SU-DHL-6 (cell line): ENCODE measurements around the gene ALKBH7.

ENCODE experiments used
- EZH2phosphoT487 ChIP-seq: fragments of 200-600 bp; sonication (generic), shearing (Covaris generic); conservative IDR thresholded peaks from 2 replicates; pipeline ENCODE4 v1.6.1; 2018; ENCODE audit warnings: mild to moderate bottlenecking, antibody characterized with exemption, low read length, moderate library complexity, mixed read lengths
- TF ChIP-seq, protein P1 (sequence below): fragments of 200-600 bp; sonication (generic); IDR thresholded peaks from one replicate; pipeline ENCODE4 v1.5.1; 2017; ENCODE audit warnings: antibody characterized with exemption, mild to moderate bottlenecking, low read length, moderate library complexity; ENCODE audit not compliant: insufficient read depth, poor library complexity, severe bottlenecking

DNA sequence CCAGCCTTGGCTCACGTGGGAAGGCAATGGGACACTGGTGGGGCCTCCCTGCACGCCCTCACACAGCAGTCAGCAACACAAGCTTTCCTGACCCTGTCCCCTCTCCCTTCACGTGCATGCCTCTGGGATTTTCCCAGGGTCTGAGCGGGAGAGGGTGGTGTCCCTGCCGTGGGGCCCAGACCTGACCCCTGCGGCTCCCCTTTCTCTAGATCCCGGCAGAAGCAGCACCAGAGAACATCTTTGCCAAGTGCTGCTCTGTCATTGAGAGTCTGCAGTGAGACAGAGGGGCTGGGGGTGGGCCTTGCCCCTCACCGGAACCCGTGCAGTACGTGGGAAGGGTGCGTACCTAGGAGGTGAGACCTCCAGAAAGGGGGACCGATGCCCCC, 39.5 kb downstream of the ALKBH7 start:
- TF ChIP-seq, protein P1, sequence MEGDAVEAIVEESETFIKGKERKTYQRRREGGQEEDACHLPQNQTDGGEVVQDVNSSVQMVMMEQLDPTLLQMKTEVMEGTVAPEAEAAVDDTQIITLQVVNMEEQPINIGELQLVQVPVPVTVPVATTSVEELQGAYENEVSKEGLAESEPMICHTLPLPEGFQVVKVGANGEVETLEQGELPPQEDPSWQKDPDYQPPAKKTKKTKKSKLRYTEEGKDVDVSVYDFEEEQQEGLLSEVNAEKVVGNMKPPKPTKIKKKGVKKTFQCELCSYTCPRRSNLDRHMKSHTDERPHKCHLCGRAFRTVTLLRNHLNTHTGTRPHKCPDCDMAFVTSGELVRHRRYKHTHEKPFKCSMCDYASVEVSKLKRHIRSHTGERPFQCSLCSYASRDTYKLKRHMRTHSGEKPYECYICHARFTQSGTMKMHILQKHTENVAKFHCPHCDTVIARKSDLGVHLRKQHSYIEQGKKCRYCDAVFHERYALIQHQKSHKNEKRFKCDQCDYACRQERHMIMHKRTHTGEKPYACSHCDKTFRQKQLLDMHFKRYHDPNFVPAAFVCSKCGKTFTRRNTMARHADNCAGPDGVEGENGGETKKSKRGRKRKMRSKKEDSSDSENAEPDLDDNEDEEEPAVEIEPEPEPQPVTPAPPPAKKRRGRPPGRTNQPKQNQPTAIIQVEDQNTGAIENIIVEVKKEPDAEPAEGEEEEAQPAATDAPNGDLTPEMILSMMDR = no peak
- TF ChIP-seq EZH2phosphoT487 = no peak
